ENCODE data around the gene PRDM12. TPM values are rescaled to one million over a fixed set of nuclear protein-coding genes. Genes with fewer than 3 reads are reported as not detected.

Gene PRDM12
- total and polyA plus RNA-seq, 2 experiments from 2014 or later, result 0.11 TPM; not detected in 1

GRCh38 chr9:130632081-130632710 is 32.2 kb upstream of the PRDM12 start:
- Histone ChIP-seq H2AFZ (no peak overlapping the region), H3K27me3 (ENCODE audit: insufficient read depth) (no peaks in the 10 kb centered on the region), H3F3A (replicated peaks; ENCODE audit: low read depth) (no peaks in the 10 kb centered on the region), H3K4me2 (no peak overlapping the region), H3K79me2 (replicated peaks; ENCODE audit: insufficient read depth) (no peaks in the 10 kb centered on the region), H3K4me1 (ENCODE audit: insufficient read depth) (peaks cover 23% of the 10 kb centered on the region), H3K4me3 (no peak overlapping the region), H3K36me3 (ENCODE audit: insufficient read depth) (peaks cover 7% of the 10 kb centered on the region; the same call in 1 of the 2 replicates), H3K27ac (ENCODE audit: low read depth) (no peak overlapping the region), H4K20me1 (replicated peaks; ENCODE audit: insufficient read depth) (no peaks in the 10 kb centered on the region; the same call in 1 of the 2 replicates), H3K9me2 (ENCODE audit: insufficient read depth) (no peaks in the 10 kb centered on the region)
- H3K4me1 Mint-ChIP-seq, result peaks cover 30% of the 10 kb centered on the region
- H3K9me3 Mint-ChIP-seq, result no peaks in the 10 kb centered on the region
- H3K27ac Mint-ChIP-seq, result 0 out of 2 replicates have a peak overlapping the region, but pooled peaks have one; percentile 44
- H3K36me3 Mint-ChIP-seq (ENCODE audit: low read depth), result peaks cover 66% of the 10 kb centered on the region
- no peak for ATAC-seq
- peaks cover 14% of the 10 kb centered on the region for H3K27me3 Mint-ChIP-seq (ENCODE audit: insufficient read depth, low read depth, poor library complexity)
- no peak for DNase-seq (ENCODE audit: low spot score)
- no peak for TF ChIP-seq EZH2phosphoT487 (IDR thresholded peaks at IDR 0.05; ENCODE audit: unreplicated experiment)
- no peak for TF ChIP-seq ZNF462 (CRISPR knock-in tag; IDR thresholded peaks at IDR 0.05)
- no peak for TF ChIP-seq ZNF114 (CRISPR knock-in tag; IDR thresholded peaks at IDR 0.05)
- no peak for TF ChIP-seq JUNB (IDR thresholded peaks at IDR 0.05; ENCODE audit: unreplicated experiment)
- TF ChIP-seq STAT1 (IDR thresholded peaks at IDR 0.05; ENCODE audit: unreplicated experiment), result no peak
- TF ChIP-seq CREB1 (CRISPR knock-in tag; IDR thresholded peaks at IDR 0.05; ENCODE audit: low read depth), result no peak
- no peak for TF ChIP-seq NANOG (IDR thresholded peaks at IDR 0.05; ENCODE audit: borderline replicate concordance)
- TF ChIP-seq, protein P1, sequence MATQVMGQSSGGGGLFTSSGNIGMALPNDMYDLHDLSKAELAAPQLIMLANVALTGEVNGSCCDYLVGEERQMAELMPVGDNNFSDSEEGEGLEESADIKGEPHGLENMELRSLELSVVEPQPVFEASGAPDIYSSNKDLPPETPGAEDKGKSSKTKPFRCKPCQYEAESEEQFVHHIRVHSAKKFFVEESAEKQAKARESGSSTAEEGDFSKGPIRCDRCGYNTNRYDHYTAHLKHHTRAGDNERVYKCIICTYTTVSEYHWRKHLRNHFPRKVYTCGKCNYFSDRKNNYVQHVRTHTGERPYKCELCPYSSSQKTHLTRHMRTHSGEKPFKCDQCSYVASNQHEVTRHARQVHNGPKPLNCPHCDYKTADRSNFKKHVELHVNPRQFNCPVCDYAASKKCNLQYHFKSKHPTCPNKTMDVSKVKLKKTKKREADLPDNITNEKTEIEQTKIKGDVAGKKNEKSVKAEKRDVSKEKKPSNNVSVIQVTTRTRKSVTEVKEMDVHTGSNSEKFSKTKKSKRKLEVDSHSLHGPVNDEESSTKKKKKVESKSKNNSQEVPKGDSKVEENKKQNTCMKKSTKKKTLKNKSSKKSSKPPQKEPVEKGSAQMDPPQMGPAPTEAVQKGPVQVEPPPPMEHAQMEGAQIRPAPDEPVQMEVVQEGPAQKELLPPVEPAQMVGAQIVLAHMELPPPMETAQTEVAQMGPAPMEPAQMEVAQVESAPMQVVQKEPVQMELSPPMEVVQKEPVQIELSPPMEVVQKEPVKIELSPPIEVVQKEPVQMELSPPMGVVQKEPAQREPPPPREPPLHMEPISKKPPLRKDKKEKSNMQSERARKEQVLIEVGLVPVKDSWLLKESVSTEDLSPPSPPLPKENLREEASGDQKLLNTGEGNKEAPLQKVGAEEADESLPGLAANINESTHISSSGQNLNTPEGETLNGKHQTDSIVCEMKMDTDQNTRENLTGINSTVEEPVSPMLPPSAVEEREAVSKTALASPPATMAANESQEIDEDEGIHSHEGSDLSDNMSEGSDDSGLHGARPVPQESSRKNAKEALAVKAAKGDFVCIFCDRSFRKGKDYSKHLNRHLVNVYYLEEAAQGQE (IDR thresholded peaks at IDR 0.05; ENCODE audit: unreplicated experiment), result no peak
- TF ChIP-seq ZNF331 (CRISPR knock-in tag; IDR thresholded peaks at IDR 0.05; ENCODE audit: low read depth), result no peak
- no peak for TF ChIP-seq POLR2AphosphoS5 (IDR thresholded peaks at IDR 0.05; ENCODE audit: low read depth)
- TF ChIP-seq, protein P2, sequence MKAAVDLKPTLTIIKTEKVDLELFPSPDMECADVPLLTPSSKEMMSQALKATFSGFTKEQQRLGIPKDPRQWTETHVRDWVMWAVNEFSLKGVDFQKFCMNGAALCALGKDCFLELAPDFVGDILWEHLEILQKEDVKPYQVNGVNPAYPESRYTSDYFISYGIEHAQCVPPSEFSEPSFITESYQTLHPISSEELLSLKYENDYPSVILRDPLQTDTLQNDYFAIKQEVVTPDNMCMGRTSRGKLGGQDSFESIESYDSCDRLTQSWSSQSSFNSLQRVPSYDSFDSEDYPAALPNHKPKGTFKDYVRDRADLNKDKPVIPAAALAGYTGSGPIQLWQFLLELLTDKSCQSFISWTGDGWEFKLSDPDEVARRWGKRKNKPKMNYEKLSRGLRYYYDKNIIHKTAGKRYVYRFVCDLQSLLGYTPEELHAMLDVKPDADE (IDR thresholded peaks at IDR 0.05), result no peak
- TF ChIP-seq EZH2 (IDR thresholded peaks at IDR 0.05; ENCODE audit: low read depth, unreplicated experiment), result no peak
- TF ChIP-seq, protein P3, sequence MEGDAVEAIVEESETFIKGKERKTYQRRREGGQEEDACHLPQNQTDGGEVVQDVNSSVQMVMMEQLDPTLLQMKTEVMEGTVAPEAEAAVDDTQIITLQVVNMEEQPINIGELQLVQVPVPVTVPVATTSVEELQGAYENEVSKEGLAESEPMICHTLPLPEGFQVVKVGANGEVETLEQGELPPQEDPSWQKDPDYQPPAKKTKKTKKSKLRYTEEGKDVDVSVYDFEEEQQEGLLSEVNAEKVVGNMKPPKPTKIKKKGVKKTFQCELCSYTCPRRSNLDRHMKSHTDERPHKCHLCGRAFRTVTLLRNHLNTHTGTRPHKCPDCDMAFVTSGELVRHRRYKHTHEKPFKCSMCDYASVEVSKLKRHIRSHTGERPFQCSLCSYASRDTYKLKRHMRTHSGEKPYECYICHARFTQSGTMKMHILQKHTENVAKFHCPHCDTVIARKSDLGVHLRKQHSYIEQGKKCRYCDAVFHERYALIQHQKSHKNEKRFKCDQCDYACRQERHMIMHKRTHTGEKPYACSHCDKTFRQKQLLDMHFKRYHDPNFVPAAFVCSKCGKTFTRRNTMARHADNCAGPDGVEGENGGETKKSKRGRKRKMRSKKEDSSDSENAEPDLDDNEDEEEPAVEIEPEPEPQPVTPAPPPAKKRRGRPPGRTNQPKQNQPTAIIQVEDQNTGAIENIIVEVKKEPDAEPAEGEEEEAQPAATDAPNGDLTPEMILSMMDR (conservative IDR thresholded peaks at IDR 0.05; ENCODE audit: low read depth in 2 of 2), result no peak
- H3K4me3 Mint-ChIP-seq, result no peak overlapping the region

Data from GM23338 (cell line).